Hematopoietic multipotent progenitor cell treated with erythropoietin and hydrocortisone succinate and interleukin-3 and kit ligand, for 8 days (in vitro differentiated cells): Measurements from ENCODE around the gene RGL1.

Experiments
- DNase-seq: peaks from one replicate; pipeline ENCODE4 v3.0.0-alpha.2; 2015

RGL1 gene

GRCh38 chr1:183871142-183871541, 66.2 kb downstream of the RGL1 start:
- DNase-seq: no peak

- no peak for DNase-seq
Observed at GRCh38 chr1:183871601-183872000, 66.7 kb downstream of the RGL1 start.

GRCh38 chr1:183872403-183872802, 67.5 kb downstream of the RGL1 start:
- no peak for DNase-seq

GRCh38 chr1:183873642-183874041, 68.7 kb downstream of the RGL1 start:
- DNase-seq: no peak

GRCh38 chr1:183876309-183876708, 71.4 kb downstream of the RGL1 start:
- no peak for DNase-seq

GRCh38 chr1:183877053-183877720, 72.3 kb downstream of the RGL1 start:
- no peak for DNase-seq

GRCh38 chr1:183879494-183879893, 74.6 kb downstream of the RGL1 start:
- DNase-seq: no peak

GRCh38 chr1:183879966-183880365, 75.0 kb downstream of the RGL1 start:
- no peak for DNase-seq

GRCh38 chr1:183880531-183881243, 75.8 kb downstream of the RGL1 start:
- no peak for DNase-seq

- no peak for DNase-seq
Observed at GRCh38 chr1:183881387-183882131, 76.6 kb downstream of the RGL1 start.

- no peak for DNase-seq
Observed at GRCh38 chr1:183882335-183883167, 77.6 kb downstream of the RGL1 start.

GRCh38 chr1:183883623-183884022, 78.7 kb downstream of the RGL1 start:
- DNase-seq: no peak

GRCh38 chr1:183884526-183884925, 79.6 kb downstream of the RGL1 start:
- no peak for DNase-seq

- DNase-seq: no peak
Observed at GRCh38 chr1:183885142-183885735, 80.3 kb downstream of the RGL1 start.

- DNase-seq: no peak
Observed at GRCh38 chr1:183886083-183886828, 81.3 kb downstream of the RGL1 start.

- DNase-seq: no peak
Observed at GRCh38 chr1:183886853-183887252, 81.9 kb downstream of the RGL1 start.

- no peak for DNase-seq
Observed at GRCh38 chr1:183887826-183888819, 83.2 kb downstream of the RGL1 start.

GRCh38 chr1:183889095-183889494, 84.2 kb downstream of the RGL1 start:
- DNase-seq: no peak

GRCh38 chr1:183891158-183891856, 86.4 kb downstream of the RGL1 start:
- no peak for DNase-seq

GRCh38 chr1:183892351-183892793, 87.5 kb downstream of the RGL1 start:
- DNase-seq: no peak
